Testis (tissue), 3 donors: ENCODE results near the gene ACSBG1. TPM values are rescaled to one million over a fixed set of nuclear protein-coding genes. Genes with fewer than 3 reads are reported as not detected.

Source experiments
- DNase-seq: peaks from one replicate; pipeline ENCODE4 v3.0.0-alpha.2; 2019
- H3K27ac ChIP-seq, 2 donors: fragments of 200-600 bp; sonication (generic); one replicate each; pipeline ENCODE4 v1.5.1; 2019
- H3K27me3 ChIP-seq: fragments of 200-600 bp; sonication (generic); one replicate; pipeline ENCODE4 v1.5.1; 2019
- H3K36me3 ChIP-seq: fragments of 200-600 bp; sonication (generic); one replicate; pipeline ENCODE4 v1.5.1; 2017; ENCODE audit warnings: low read depth; ENCODE audit errors: missing control alignments
- H3K4me1 ChIP-seq: fragments of 200-600 bp; sonication (generic); one replicate; pipeline ENCODE4 v1.5.1; 2019
- H3K4me3 ChIP-seq, 2 donors: fragments of 200-600 bp; sonication (generic); one replicate each; pipeline ENCODE4 v1.5.1; 2017 to 2019
- H3K9me3 ChIP-seq: fragments of 200-600 bp; sonication (generic); one replicate; pipeline ENCODE4 v1.5.1; 2017
- POLR2A ChIP-seq: fragments of 450-650 bp; IDR thresholded peaks from one replicate; pipeline ENCODE4 v1.6.1; 2017; ENCODE audit warnings: antibody characterized with exemption, mild to moderate bottlenecking, moderate library complexity
- WGBS, 2 donors: methylation state at CpG; one replicate each; pipeline ENCODE4 v1.1.5; 2018; 5-methylcytosine and 5-hydroxymethylcytosine counted together
- intact Hi-C: fragments of 100-400 bp; cut with DNase I; formaldehyde crosslinking; loops from one replicate; pipeline ENCODE4 v1.15.1; 2023; ENCODE audit warnings: low total_unique reads
- polyA plus RNA-seq: library from polyadenylated mRNA; stranded (reverse); fragments of 350-450 nt; fragmentation: Illumina TruSeq; extraction: RNeasy Lipid Tissue Mini Kit (QIAGEN cat#74804); gene quantifications from one replicate; pipeline ENCODE4 v1.2.3, GENCODE V29; 2014; ENCODE audit warnings: low read depth, low replicate concordance; ENCODE audit not compliant: insufficient read depth
- total RNA-seq, 2 donors: library from RNA; depleted of rRNA; stranded (reverse); fragments of >200 nt; gene quantifications; one replicate each; pipeline ENCODE4 v1.2.3, GENCODE V29; 2016
- TF ChIP-seq, protein P1 (sequence below), 3 experiments: fragments of 450-650 bp in 2 of 3; fragments of 200-600 bp in 1 of 3; sonication (generic) in 1 of 3; IDR thresholded peaks; one replicate each; pipeline ENCODE4 v1.5.1; 2016 to 2019; ENCODE audit warnings: antibody characterized with exemption in 3 of 3, mild to moderate bottlenecking in 2 of 3, moderate library complexity in 1 of 3

The ACSBG1 gene
- total and polyA plus RNA-seq, 3 donors from 2014 or later, result 12.2 to 25.2 (median 14.8) TPM

DNA sequence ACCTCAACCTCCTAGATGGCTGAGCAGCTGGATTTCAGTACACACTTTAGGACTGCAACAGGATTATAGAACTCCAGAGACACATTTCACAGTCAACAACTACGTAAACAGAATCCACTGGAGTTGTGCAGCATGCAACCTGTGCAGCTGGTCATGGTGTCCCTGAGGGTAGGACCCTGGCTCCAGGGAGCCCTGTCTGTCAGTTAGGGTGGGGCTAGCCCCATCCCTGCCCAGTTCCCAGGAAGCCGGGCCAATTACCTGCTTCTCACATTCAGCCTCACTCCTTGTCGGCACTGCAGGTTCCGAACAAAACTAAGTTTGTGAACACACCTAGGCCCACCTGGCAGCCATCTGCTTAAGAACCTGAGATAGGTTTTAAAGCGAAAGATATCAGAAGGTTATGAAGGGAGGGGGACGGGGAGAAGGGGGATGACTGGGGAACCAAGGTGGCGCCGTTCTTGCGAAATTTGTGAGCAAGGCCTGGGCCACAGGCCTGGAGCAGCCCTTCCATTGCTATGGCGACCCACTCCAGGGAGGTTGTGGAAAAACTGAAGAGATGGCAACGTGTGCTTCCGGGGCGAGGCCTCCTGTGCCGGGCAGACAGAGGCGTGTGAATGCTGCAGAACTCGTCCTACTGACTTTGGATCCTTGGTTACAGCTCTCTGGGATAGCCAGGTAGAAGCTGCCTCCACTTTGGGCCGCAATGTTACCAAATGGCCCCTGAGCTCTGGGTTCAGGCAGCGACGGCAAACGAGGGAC is 25.3 kb downstream of the ACSBG1 start:
- WGBS, 2 donors, result 89 to 92% methylated on average over 20 of the region's 20 CpGs
- Histone ChIP-seq H3K4me1 (peaks cover 60% of the 10 kb centered on the region), H3K36me3 (no peaks in the 10 kb centered on the region), H3K4me3 (no peak overlapping the region), H3K9me3 (no peaks in the 10 kb centered on the region), H3K27ac (peak overlapping the region; percentile 74 to 80), H3K27me3 (no peaks in the 10 kb centered on the region)
- intact Hi-C loops, result no loop called here
- TF ChIP-seq, protein P1, sequence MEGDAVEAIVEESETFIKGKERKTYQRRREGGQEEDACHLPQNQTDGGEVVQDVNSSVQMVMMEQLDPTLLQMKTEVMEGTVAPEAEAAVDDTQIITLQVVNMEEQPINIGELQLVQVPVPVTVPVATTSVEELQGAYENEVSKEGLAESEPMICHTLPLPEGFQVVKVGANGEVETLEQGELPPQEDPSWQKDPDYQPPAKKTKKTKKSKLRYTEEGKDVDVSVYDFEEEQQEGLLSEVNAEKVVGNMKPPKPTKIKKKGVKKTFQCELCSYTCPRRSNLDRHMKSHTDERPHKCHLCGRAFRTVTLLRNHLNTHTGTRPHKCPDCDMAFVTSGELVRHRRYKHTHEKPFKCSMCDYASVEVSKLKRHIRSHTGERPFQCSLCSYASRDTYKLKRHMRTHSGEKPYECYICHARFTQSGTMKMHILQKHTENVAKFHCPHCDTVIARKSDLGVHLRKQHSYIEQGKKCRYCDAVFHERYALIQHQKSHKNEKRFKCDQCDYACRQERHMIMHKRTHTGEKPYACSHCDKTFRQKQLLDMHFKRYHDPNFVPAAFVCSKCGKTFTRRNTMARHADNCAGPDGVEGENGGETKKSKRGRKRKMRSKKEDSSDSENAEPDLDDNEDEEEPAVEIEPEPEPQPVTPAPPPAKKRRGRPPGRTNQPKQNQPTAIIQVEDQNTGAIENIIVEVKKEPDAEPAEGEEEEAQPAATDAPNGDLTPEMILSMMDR (IDR thresholded peaks at IDR 0.05), result no peak
- no peak for TF ChIP-seq POLR2A
- DNase-seq, result peak; percentile 12

DNA sequence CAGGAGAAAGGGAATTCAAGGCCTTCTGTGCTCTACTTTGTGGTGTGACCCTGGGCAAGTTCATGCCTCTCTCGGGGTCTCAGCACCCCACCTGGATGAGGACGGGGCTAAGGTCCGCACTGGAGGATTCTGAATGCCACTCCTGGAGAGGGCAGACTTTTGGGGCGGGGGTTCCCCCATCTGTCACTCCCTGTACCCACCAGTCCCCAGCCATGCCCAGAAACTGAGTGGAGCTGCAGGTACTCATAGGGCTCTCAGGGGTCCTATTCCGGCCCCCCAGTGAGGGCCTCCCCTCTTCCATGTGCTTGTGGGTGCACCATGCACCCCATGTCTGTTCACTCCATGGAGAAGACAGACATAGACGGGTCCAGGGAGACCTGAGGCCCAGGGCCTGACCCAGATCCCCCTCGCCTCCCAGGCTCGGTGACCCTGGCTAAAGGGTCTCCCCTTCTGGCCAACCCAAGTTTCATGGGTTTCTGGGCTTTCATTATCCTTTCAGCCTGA is 26.0 kb downstream of the ACSBG1 start:
- TF ChIP-seq POLR2A, result no peak
- TF ChIP-seq, protein P1 (IDR thresholded peaks at IDR 0.05), result no peak
- no peaks in the 10 kb centered on the region for H3K27me3 ChIP-seq
- H3K9me3 ChIP-seq, result no peaks in the 10 kb centered on the region
- 94 to 95% methylated on average over 7 to 8 of the region's 8 CpGs for WGBS, 2 donors
- peaks cover 66% of the 10 kb centered on the region for H3K4me1 ChIP-seq
- DNase-seq, result peak; percentile 3
- H3K4me3 ChIP-seq, result no peak overlapping the region
- H3K36me3 ChIP-seq, result no peaks in the 10 kb centered on the region
- H3K27ac ChIP-seq, result peak overlapping the region; percentile 69 to 80
- intact Hi-C loops, result no loop called here

- Histone ChIP-seq H3K4me1 (peaks cover 70% of the 10 kb centered on the region), H3K36me3 (no peaks in the 10 kb centered on the region), H3K4me3 (no peak overlapping the region), H3K27me3 (no peaks in the 10 kb centered on the region), H3K9me3 (no peaks in the 10 kb centered on the region), H3K27ac (peak overlapping the region; percentile 69 to 80)
- peak; percentile 9 for DNase-seq
- TF ChIP-seq, protein P1 (IDR thresholded peaks at IDR 0.05), result no peak
- no peak for TF ChIP-seq POLR2A
- WGBS, 2 donors, result 91 to 93% methylated on average over 5 to 8 of the region's 8 CpGs
- intact Hi-C loops, result no loop called here
Observed at GRCh38 chr15:78207641-78208340, 26.6 kb downstream of the ACSBG1 start.

DNA sequence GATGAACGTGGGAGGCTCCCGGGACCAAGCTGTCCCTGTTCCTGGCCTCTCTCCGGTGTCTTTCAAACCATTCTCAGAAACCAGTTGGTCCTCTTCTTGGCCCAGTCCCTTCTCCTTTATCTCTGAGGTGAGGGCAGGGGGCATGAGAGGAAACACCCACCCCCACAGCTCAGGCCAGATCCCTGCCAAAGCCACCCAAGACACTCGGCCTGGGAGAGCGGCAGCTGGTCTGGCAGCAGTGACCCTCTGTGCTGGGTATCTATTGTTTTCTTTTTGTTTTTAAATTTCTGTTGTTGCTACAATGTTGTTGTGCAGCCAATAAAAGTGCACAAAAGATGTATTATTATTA is 27.3 kb downstream of the ACSBG1 start:
- Histone ChIP-seq H3K27me3 (no peaks in the 10 kb centered on the region), H3K27ac (peak overlapping the region; percentile 69 to 80), H3K4me3 (no peak overlapping the region), H3K4me1 (peaks cover 75% of the 10 kb centered on the region), H3K36me3 (no peaks in the 10 kb centered on the region), H3K9me3 (no peaks in the 10 kb centered on the region)
- peak; percentile 41 for DNase-seq
- intact Hi-C loops, result no loop called here
- 35 to 58% methylated on average over 5 of the region's 5 CpGs for WGBS, 2 donors
- TF ChIP-seq, protein P1 (IDR thresholded peaks at IDR 0.05), result no peak
- TF ChIP-seq POLR2A, result no peak
